Cardiac fibroblast (primary cell): ENCODE measurements around the gene FBXO9.
"Not testable (repeated sequence)": the region's sequence is repeated elsewhere in the genome, so short reads cannot be mapped to it uniquely, and the experiment has no call there.

Experiments
- DNase-seq, 2 donors: peaks; one replicate each; pipeline versions ENCODE4 v3.0.0 to v3.0.0-alpha.2; 2010; ENCODE audit warnings: low read depth in 2 of 2
- H3K4me3 ChIP-seq, 2 donors: replicated peaks in 1 of 2; 1 replicate in 1 of 2; 2 replicates in 1 of 2; pipeline ENCODE4 v1.5.1; 2011; ENCODE audit warnings: low read depth in 2 of 2, low read length in 2 of 2, mild to moderate bottlenecking in 2 of 2, moderate library complexity in 1 of 2
- TF ChIP-seq, protein P1 (sequence below): IDR thresholded peaks from one replicate; pipeline ENCODE4 v1.5.1; 2011; ENCODE audit warnings: low read depth, mild to moderate bottlenecking, low read length, inconsistent platforms

Gene FBXO9

DNA sequence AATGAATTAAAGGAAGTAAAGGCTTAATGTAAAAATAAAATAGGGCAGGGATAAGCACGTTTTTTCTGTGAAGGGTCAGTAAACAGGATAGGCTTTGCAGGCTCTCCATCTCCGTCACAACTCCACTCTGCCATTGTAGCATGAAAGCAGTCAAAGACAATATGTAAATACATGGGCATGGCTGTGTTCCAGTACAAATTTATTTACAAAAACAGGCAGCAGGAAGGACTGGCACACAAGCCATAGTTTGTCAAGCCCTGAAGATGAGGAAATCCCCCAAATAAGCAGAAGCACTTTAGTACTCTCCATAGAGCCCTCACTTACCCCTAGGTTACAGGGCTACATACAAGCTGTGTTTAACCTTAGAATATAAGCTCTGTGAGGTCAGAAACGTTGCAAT is 8.9 kb upstream of the FBXO9 start:
- no peak overlapping the region for H3K4me3 ChIP-seq
- TF ChIP-seq, protein P1, sequence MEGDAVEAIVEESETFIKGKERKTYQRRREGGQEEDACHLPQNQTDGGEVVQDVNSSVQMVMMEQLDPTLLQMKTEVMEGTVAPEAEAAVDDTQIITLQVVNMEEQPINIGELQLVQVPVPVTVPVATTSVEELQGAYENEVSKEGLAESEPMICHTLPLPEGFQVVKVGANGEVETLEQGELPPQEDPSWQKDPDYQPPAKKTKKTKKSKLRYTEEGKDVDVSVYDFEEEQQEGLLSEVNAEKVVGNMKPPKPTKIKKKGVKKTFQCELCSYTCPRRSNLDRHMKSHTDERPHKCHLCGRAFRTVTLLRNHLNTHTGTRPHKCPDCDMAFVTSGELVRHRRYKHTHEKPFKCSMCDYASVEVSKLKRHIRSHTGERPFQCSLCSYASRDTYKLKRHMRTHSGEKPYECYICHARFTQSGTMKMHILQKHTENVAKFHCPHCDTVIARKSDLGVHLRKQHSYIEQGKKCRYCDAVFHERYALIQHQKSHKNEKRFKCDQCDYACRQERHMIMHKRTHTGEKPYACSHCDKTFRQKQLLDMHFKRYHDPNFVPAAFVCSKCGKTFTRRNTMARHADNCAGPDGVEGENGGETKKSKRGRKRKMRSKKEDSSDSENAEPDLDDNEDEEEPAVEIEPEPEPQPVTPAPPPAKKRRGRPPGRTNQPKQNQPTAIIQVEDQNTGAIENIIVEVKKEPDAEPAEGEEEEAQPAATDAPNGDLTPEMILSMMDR: no peak
- no peak for DNase-seq

DNA sequence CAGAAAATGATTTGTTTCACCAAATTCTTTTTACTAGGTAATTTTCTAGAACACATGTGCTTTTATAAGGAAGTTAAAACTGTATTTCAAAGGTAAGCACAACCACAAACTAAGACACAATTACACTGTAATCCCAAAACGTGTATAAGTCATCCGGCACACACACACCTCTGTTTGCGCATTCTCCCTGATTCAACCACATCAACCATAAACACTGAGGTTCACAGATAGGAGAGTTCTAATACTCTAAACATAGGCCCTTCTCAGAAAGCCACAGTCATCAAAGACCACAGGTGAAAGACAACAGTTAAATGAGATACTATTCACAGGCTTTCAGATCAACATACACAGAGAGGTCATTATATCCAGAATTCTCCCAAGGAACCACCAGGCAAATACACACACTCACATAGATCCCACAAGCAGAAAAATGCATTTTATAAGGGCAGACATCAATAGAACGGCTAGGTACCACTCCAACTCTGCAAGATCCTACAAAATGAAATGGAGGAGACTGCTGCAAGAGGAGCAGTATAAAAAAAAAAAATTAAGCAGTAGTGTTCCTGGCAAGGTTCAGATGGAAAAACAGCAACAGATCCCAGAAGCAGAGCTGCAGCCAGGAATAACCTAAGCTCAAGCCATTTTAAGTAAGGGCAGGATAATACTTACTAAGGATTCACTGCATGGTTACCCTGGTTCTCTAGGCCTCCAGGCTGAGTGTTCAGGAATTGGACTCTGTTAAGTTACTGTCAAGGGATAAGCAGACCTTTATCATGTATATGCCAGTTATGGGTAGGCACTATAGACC is 6.6 kb upstream of the FBXO9 start:
- DNase-seq: no peak
- TF ChIP-seq, protein P1: no peak

GRCh38 chr6:53059648-53060589 is 5.3 kb upstream of the FBXO9 start:
- TF ChIP-seq, protein P1: no peak
- peak overlapping the region; percentile 82 to 83 for H3K4me3 ChIP-seq

More for the DNA sequence above, 6.6 kb upstream of the FBXO9 start:
- H3K4me3 ChIP-seq: no peak overlapping the region

DNA sequence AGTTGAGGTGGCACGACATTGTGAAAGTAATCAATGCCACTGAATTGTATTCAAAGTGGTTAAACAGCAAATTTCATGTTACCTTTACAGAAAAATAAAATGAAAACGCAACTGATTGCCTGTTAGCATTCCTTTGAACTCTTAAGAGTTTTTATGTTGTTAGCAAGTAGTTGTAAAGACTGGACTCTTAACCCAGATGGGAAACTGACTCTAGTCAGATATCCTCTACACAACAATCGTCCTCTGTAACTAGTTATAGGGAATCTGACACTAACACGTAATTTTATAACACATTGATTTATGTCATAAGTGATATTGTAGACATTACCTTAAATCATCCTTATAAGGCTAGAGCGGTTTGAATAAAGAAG is 3.0 kb upstream of the FBXO9 start:
- peak overlapping the region in 1 of 2 donors; percentile 6 for H3K4me3 ChIP-seq
- TF ChIP-seq, protein P1: no peak
- DNase-seq: no peak

More at GRCh38 chr6:53059648-53060589, 5.3 kb upstream of the FBXO9 start:
- no peak for DNase-seq

- H3K4me3 ChIP-seq, DNase-seq: not testable (repeated sequence)
These were observed 949 bp upstream of the FBXO9 start for GRCh38 chr6:53064255-53064654.

DNA sequence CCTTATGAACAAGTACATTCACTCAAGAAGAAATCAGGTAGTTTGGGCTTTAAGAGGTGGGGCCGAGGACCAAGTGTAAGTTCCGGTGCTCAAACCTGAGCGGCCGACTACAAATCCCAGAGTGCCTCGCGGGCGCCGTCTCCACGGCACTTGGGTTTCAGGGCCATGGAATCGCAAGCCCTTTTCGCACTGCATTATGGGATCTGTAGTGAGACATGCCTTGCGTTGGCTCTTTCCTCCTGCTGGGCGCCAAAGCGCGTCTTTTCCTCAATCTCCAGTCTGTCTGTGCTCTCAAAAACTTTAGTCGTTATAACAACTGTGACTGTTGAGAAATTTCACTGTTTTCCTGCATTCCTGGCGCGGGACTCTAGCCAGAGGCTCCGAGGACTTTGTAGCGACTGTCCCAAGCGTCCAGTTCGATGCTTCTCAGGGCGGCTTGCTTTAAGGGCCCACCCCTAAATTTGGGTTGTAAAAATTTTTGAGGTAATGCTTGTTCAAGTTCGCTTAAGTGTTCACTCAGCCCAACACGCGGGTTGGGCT is 408 bp upstream of the FBXO9 start:
- TF ChIP-seq, protein P1: peak; percentile 6
- peak; percentile 98 for DNase-seq
- peak overlapping the region; percentile 79 to 90 for H3K4me3 ChIP-seq

DNA sequence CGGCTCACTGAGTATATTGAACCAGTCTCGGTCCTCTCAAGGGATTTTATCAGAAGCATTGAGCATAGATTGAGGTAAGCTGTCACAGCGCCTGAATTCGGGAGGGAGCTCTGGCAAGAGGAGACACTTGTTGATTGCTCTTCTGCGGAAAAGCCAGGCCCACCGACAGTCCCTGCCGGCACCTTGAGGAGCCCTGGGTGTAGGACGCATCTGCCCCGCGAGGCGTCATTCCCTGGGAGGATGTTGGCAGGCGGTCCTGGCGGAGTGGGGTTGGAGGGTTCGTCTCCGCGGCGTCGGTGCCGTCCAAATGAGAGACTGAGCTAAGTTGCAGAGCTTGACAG is 843 bp downstream of the FBXO9 start:
- peak overlapping the region; percentile 79 to 90 for H3K4me3 ChIP-seq
- peak; percentile 22 to 37 for DNase-seq
- TF ChIP-seq, protein P1: no peak
